Measurements from ENCODE around the gene KCNQ2. TPM values are rescaled to one million over a fixed set of nuclear protein-coding genes. Genes with fewer than 3 reads are reported as not detected.
"Not testable (repeated sequence)": the region's sequence is repeated elsewhere in the genome, so short reads cannot be mapped to it uniquely, and the experiment has no call there.

The KCNQ2 gene
- polyA plus RNA-seq, 3 donors = not detected

DNA sequence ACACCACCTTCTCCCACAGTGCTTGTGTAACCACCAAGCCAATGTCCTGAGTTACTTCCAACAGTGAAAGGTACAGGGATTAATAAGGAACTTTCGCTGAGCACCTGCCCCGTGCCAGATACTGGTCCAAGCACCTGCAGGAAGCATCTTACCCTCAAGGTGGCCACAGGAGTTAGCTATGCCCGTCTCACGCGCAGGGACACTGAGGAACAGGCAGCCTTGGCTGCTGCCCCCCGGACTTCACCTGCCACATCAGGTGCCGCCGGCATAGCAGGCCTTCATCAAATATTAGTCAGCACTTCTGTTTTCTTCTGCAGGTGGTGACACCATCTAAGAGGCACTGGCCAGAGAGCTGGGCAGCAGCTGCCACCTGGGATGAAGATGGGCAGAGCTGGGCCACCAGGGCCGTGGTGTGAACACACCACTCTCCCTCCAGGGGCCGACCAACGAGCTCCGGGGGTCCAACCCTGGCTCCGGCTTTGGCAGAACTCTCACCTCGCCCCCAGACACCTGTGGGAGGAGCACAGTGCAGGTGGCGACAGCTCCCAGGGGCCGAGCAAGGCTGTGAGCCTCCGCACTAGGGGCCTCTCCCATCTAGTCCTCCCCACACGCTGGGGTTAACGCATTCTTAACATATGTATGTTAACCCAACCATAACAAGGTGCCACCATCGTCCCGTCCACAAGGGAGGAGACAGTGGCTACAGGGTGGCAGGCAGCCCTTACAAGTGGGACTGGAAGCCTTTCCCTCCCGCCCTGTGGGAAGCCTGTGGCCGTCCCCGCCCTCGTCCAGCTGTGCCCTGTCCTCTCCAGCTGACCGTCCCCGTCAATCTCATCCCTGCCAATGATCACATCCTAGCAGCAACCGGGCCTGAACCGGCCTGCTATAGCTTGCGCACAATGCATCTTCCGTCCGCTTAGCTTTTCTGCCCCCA is 45.2 kb upstream of the KCNQ2 start:
- peaks cover 28 to 55% (median 35%) of the 10 kb centered on the region in 3 donors for H3K27me3 Mint-ChIP-seq (ENCODE audit: low read depth in 3 of 3)
- Histone ChIP-seq H3K4me2 (replicated peaks; ENCODE audit: extremely low read depth, low read length, poor library complexity, severe bottlenecking) (no peak overlapping the region), H3K27ac (ENCODE audit: low read depth in 1 of 2, low read length in 2 of 2) (no peak overlapping the region), H3K36me3 (replicated peaks in 1 of 2; ENCODE audit: control insufficient read depth in 1 of 2, insufficient read depth in 2 of 2, low read length in 2 of 2) (no peaks in the 10 kb centered on the region), H2AFZ (ENCODE audit: insufficient read depth, low read depth, low read length, poor library complexity, severe bottlenecking) (no peak overlapping the region), H3K79me2 (ENCODE audit: insufficient read depth, low read length) (peaks cover 7% of the 10 kb centered on the region), H3K27me3 (ENCODE audit: control insufficient read depth in 2 of 2, insufficient read depth in 2 of 2, low read length in 2 of 2) (peaks cover 0 to 23% of the 10 kb centered on the region in 2 donors), H3K4me3 (replicated peaks in 1 of 3; ENCODE audit: low read depth in 2 of 3, low read length in 3 of 3) (no peak overlapping the region), H3K9ac (ENCODE audit: insufficient read depth, low read length, poor library complexity, severe bottlenecking) (no peak overlapping the region), H3K9me3 (replicated peaks in 1 of 2; ENCODE audit: control insufficient read depth in 1 of 2, insufficient read depth in 1 of 2, low read length in 2 of 2) (peaks cover 7 to 12% of the 10 kb centered on the region in 2 donors), H3K4me1 (ENCODE audit: control insufficient read depth in 1 of 2, insufficient read depth in 2 of 2, low read length in 2 of 2) (peaks cover 16 to 25% of the 10 kb centered on the region in 2 donors), H4K20me1 (ENCODE audit: insufficient read depth, low read length) (peaks cover 12% of the 10 kb centered on the region)
- peak overlapping the region in 1 of 2 donors; percentile 43 for H3K4me3 Mint-ChIP-seq
- intact Hi-C loops (cut with micrococcal nuclease) = no loop called here
- H3K4me1 Mint-ChIP-seq = peaks cover 14% of the 10 kb centered on the region
- H3K9me3 Mint-ChIP-seq = peaks cover 8 to 30% (median 24%) of the 10 kb centered on the region in 7 donors
- H3K27ac Mint-ChIP-seq = no peak overlapping the region
- DNase-seq = no peak
- peaks cover 6 to 7% of the 10 kb centered on the region in 2 donors for H3K36me3 Mint-ChIP-seq
- TF ChIP-seq, protein P1, sequence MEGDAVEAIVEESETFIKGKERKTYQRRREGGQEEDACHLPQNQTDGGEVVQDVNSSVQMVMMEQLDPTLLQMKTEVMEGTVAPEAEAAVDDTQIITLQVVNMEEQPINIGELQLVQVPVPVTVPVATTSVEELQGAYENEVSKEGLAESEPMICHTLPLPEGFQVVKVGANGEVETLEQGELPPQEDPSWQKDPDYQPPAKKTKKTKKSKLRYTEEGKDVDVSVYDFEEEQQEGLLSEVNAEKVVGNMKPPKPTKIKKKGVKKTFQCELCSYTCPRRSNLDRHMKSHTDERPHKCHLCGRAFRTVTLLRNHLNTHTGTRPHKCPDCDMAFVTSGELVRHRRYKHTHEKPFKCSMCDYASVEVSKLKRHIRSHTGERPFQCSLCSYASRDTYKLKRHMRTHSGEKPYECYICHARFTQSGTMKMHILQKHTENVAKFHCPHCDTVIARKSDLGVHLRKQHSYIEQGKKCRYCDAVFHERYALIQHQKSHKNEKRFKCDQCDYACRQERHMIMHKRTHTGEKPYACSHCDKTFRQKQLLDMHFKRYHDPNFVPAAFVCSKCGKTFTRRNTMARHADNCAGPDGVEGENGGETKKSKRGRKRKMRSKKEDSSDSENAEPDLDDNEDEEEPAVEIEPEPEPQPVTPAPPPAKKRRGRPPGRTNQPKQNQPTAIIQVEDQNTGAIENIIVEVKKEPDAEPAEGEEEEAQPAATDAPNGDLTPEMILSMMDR (IDR thresholded peaks at IDR 0.05) = no peak
- 92% methylated on average over 28 of the region's 32 CpGs for WGBS (ENCODE audit: insufficient coverage)

DNA sequence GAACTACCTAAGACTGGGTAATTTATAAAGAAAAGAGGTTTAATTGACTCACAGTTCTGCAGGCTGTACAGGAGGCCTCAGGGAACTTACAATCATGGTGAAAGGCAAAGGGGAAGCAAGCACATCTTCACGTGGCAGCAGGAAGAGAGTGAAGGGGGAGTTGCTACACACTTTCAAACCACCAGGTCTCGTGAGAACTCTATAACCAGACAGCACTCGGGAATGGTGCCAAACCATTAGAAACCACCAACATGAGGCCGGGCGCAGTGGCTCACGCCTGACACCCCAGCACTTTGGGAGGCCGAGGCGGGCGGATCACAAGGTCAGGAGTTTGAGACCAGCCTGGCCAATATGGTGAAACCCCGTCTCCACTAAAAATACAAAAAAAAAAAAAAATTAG is 42.1 kb upstream of the KCNQ2 start:
- H3K4me2 ChIP-seq (replicated peaks; ENCODE audit: extremely low read depth, low read length, poor library complexity, severe bottlenecking); H3K27ac Mint-ChIP-seq; H3K4me1 Mint-ChIP-seq; H3K4me1 ChIP-seq (ENCODE audit: control insufficient read depth in 1 of 2, insufficient read depth in 2 of 2, low read length in 2 of 2); H3K4me3 ChIP-seq (replicated peaks in 1 of 3; ENCODE audit: low read depth in 2 of 3, low read length in 3 of 3); H3K27ac ChIP-seq (ENCODE audit: low read depth in 1 of 2, low read length in 2 of 2); H3K79me2 ChIP-seq (ENCODE audit: insufficient read depth, low read length); H3K36me3 ChIP-seq (replicated peaks in 1 of 2; ENCODE audit: control insufficient read depth in 1 of 2, insufficient read depth in 2 of 2, low read length in 2 of 2); H3K36me3 Mint-ChIP-seq; intact Hi-C loops (cut with micrococcal nuclease); H2AFZ ChIP-seq (ENCODE audit: insufficient read depth, low read depth, low read length, poor library complexity, severe bottlenecking); H3K9ac ChIP-seq (ENCODE audit: insufficient read depth, low read length, poor library complexity, severe bottlenecking); H4K20me1 ChIP-seq (ENCODE audit: insufficient read depth, low read length): not testable (repeated sequence)
- WGBS (ENCODE audit: insufficient coverage) = no CpG with 5 or more reads among the region's 10 CpGs
- peak in 2 of 3 donors; percentile 23 to 47 for DNase-seq
- Histone ChIP-seq H3K27me3 (ENCODE audit: control insufficient read depth in 2 of 2, insufficient read depth in 2 of 2, low read length in 2 of 2) (peaks cover 0 to 22% of the 10 kb centered on the region in 2 donors), H3K9me3 (replicated peaks in 1 of 2; ENCODE audit: control insufficient read depth in 1 of 2, insufficient read depth in 1 of 2, low read length in 2 of 2) (peaks cover 7 to 12% of the 10 kb centered on the region in 2 donors)
- peaks cover 6 to 28% (median 22%) of the 10 kb centered on the region in 7 donors for H3K9me3 Mint-ChIP-seq
- peak overlapping the region in 1 of 2 donors; percentile 53 for H3K4me3 Mint-ChIP-seq
- H3K27me3 Mint-ChIP-seq (ENCODE audit: low read depth in 3 of 3) = peaks cover 39 to 76% (median 44%) of the 10 kb centered on the region in 3 donors
